NOMO-1 treated with DMSO at 0.1 percent for 48 hours (cell line): ENCODE data around the gene ZGLP1.
A peak's percentile ranks its signal among the peaks of the same experiment; 100 is the strongest.
"Not testable (repeated sequence)": the region's sequence is repeated elsewhere in the genome, so short reads cannot be mapped to it uniquely, and the experiment has no call there.

ENCODE experiments used
- DNase-seq: peaks from one replicate; lab custom pipeline; 2025; ENCODE audit not compliant: unreplicated experiment; lab: John Stamatoyannopoulos, UW

ZGLP1 gene

GRCh38 chr19:10282043-10282442 is 27.6 kb downstream of the ZGLP1 start:
- DNase-seq, result not testable (repeated sequence)

- no peak for DNase-seq
These were observed 29.7 kb downstream of the ZGLP1 start for GRCh38 chr19:10279737-10280442.

- DNase-seq, result no peak
These were observed 30.7 kb downstream of the ZGLP1 start for GRCh38 chr19:10278935-10279334.

DNA sequence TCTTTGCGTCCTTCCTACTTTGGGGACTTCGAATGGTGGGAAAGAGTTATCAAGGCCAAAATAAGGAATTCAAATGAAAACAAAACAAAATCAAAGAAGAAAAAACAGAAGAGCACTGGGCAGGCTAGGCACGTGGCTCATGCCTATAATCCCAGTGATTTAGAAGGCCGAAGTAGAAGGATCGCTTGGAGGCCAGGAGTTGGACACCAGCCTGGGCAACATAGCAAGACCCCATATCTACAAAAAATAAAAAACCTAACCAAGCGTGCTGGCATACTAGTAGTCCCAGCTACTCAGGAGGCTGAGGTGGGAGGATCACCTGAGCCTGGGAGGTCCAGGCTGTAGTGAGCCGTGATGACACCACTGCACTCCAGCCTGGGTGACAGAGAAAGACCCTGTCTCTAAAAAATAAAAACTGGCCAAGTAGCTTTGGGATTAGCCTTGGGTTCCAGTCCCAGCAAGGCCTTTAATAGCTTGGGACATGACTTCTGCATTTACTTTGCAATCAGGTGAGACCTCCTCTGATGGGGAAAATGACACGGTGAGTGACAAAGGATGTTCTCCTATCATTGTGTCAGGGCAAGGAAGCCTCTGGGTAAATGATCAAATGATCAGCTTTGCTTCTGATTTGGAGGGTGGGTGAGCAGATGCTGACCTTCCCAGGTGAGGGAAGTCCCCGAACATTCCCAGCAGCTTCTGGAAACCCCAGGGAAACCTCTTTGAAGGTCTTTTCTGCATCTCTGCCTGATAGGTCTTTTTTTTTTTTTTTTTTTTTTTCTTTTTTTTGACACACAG is 31.6 kb downstream of the ZGLP1 start:
- no peak for DNase-seq

DNA sequence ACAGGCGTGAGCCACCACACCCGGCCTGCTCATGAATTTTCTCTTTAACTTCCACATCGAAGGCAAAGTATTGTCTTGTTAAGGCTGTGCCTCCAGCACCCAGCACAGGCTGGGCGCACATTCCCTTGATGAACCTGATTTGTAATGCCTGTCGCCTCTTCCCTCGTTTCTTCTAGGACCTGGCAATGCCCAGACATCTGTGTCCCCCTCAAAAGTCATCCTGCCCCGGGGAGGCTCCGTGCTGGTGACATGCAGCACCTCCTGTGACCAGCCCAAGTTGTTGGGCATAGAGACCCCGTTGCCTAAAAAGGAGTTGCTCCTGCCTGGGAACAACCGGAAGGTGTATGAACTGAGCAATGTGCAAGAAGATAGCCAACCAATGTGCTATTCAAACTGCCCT is 35.0 kb downstream of the ZGLP1 start:
- DNase-seq, result no peak

DNA sequence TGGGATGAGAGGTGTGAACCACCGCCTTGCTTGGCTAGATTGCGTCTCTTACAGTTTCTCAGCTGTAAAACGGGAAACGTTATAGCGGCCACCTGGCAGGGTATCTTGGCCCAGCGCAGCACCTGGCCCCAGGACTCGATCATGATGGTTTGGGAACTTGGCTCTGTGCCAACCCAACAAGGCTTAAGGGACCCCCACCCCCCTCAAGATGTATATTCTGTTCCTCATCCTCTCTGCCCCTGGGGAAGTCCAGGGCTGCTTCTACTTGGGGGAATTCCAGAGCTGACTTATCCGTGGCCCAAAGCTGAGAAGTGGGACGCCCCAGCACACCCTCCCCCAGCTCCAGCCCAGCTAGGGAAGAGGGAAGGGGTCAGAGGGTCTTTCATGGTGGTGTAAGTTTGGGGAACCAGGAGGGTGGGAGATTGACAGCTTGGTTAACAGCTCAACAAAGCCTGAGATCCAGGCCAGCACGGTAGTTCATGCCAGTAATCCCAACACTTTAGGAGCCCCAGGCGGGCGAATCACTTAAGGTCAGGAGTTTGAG is 38.0 kb downstream of the ZGLP1 start:
- DNase-seq, result no peak

DNA sequence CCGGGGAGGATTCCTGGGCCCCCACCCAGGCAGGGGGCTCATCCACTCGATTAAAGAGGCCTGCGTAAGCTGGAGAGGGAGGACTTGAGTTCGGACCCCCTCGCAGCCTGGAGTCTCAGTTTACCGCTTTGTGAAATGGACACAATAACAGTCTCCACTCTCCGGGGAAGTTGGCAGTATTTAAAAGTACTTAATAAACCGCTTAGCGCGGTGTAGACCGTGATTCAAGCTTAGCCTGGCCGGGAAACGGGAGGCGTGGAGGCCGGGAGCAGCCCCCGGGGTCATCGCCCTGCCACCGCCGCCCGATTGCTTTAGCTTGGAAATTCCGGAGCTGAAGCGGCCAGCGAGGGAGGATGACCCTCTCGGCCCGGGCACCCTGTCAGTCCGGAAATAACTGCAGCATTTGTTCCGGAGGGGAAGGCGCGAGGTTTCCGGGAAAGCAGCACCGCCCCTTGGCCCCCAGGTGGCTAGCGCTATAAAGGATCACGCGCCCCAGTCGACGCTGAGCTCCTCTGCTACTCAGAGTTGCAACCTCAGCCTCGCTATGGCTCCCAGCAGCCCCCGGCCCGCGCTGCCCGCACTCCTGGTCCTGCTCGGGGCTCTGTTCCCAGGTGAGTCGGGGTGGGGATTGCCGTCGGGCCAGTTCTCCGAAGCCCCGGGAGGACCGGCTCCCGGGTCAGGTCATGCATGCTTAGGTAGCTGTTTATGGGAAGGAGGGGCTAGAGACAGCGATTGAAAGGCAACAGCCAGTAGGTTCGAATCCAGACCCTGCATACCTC is 38.8 kb downstream of the ZGLP1 start, which contains the start of gene ICAM1:
Gene ICAM1, plus strand, starts transcription at position 505 of the 779 bp plus-strand sequence. Its CDS starts 40 bp downstream, at position 545.
- peak; percentile 61 for DNase-seq

DNA sequence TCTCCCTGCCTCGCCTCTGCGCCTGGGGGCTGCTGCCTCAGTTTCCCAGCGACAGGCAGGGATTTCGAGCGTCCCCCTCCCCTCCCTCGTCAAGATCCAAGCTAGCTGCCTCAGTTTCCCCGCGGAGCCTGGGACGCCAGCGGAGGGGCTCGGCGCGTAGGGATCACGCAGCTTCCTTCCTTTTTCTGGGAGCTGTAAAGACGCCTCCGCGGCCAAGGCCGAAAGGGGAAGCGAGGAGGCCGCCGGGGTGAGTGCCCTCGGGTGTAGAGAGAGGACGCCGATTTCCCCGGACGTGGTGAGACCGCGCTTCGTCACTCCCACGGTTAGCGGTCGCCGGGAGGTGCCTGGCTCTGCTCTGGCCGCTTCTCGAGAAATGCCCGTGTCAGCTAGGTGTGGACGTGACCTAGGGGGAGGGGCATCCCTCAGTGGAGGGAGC is 39.4 kb downstream of the ZGLP1 start:
- DNase-seq, result peak; percentile 76

- peak; percentile 67 for DNase-seq
These were observed 40.1 kb downstream of the ZGLP1 start for GRCh38 chr19:10269333-10270179.

DNA sequence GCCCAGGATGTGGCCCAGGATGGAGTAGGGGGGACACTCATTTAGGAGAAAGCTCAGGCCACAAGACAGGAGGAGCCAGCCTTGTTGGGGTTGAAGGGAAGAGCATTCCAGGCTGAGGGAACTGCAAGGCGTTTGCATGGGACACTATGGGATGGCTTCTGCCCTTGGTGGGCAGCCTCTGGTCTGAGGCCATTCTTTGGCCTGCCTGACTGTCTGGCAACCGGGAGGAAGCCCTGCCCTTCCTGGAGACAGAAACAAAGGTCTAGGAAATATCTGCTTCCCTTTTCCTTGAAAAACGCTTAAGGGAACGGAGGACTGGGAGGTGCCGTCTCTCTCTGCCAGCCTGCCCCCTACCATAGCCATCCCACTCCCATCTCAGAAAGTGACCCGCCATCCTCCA is 41.5 kb downstream of the ZGLP1 start:
- DNase-seq, result no peak

- DNase-seq, result no peak
These were observed 42.9 kb downstream of the ZGLP1 start for GRCh38 chr19:10266706-10267105.

DNA sequence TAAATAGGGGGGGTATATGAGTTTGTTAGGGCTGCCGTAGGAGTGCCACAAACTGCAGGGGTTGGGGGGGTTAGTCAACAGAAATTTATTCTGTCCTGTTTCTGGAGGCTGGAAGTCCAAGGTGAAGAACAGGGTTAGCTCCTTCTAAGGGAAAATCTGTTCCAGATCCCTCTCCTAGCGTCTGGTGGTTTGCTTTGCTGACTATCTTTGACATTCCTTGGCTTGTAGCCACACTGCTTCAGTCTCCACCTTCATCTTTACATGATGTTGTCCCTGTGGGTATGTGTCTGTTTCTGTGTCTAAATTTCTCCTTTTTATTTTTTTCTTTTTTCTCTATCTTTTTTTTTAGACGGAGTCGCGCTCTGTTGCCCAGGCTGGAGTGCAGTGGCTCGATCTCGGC is 46.8 kb downstream of the ZGLP1 start:
- no peak for DNase-seq

GRCh38 chr19:10260141-10260584 is 49.5 kb downstream of the ZGLP1 start:
- no peak for DNase-seq

DNA sequence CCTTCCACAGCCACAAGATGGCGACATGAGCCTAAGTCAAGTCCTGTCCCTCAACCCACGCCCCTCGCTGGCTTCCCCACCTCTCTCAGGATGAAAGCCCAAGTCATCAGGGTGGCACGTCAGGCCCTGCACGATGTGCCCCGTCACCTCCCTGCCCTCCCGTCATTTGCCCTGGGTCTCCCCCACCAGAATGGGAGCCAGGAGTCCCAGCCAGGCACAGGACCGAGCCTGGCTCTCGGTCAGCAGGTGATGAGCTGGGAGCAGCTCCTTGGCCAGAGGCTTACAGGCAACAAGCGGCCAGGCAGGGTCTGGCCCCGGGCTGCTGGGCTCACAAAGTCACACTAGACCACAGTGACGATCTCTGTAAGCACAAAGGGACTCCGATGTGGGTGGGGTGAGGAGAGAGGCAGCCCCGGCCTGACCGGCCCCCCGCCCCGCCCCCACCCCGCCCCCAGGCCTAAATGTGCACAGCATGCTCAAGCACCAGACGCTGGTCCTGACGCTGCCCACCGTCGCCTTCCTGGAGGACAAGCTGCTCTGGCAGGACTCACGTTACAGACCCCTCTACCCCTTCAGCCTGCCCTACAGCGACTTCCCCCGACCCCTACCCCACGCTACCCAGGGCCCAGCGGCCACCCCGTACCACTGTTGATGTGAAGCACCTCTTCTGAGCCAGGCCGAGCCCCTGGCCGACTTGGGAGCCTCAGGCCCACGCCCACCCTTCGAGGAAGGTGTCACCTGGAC is 50.3 kb downstream of the ZGLP1 start:
- DNase-seq, result peak; percentile 71

DNA sequence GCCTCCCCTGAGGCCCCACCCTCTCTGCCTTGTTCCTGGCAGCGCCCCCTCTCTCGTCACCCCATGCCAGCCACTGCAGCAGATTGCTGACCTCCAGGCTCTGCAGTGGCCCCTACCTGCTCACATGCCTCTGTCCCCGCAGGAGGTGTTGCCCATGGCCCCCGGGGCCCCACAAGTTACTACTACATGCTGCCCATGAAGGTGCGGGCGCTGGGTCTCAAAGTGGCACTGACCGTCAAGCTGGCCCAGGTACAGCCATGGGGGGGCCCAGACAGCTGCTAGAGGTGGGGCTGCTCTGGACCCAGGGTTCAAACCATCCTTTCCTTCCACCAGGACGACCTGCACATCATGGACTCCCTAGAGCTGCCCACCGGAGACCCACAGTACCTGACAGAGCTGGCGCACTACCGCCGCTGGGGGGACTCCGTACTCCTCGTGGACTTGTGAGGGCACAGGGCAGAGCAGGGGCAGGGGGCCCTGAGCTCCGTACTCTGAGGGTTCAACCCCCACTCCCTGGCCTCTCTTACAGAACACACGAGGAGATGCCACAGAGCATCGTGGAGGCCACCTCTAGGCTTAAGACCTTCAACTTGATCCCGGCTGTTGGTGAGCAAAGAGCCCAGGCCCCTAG is 51.4 kb downstream of the ZGLP1 start:
- no peak for DNase-seq

GRCh38 chr19:10256970-10257615 is 52.5 kb downstream of the ZGLP1 start:
- no peak for DNase-seq

GRCh38 chr19:10256551-10256950 is 53.1 kb downstream of the ZGLP1 start:
- DNase-seq, result no peak

GRCh38 chr19:10255358-10255757 is 54.3 kb downstream of the ZGLP1 start:
- DNase-seq, result no peak
